SK-N-SH treated with all-trans-retinoic acid at 6 μM for 48 hours (cell line): ENCODE data around the gene FAM110D.

Experiments
- ATAC-seq: fragments of 200-7000 bp; cut with Tn5 transposase; 3 replicates; pipeline ENCODE4 v1.9.1; 2020; ENCODE audit warnings: mild to moderate bottlenecking, moderate library complexity
- ARNTL ChIP-seq: fragments of 450-650 bp; formaldehyde crosslinking; IDR thresholded peaks from 2 replicates; pipeline ENCODE4 v1.5.0; 2020; ENCODE audit warnings: low read depth, mild to moderate bottlenecking, moderate library complexity, borderline replicate concordance
- BACH2 ChIP-seq: fragments of 250-450 bp; sonication (Bioruptor Pico); IDR thresholded peaks from 2 replicates; pipeline ENCODE4 v1.9.0; 2021; ENCODE audit warnings: mild to moderate bottlenecking, borderline replicate concordance
- CSDC2 ChIP-seq: fragments of 250-450 bp; sonication (Bioruptor Pico); IDR thresholded peaks from 2 replicates; pipeline ENCODE4 v1.5.0; 2020; ENCODE audit warnings: mild to moderate bottlenecking, moderate library complexity
- ESRRG ChIP-seq: fragments of 250-450 bp; sonication (Bioruptor Pico); IDR thresholded peaks from 2 replicates; pipeline ENCODE4 v1.6.1; 2021; ENCODE audit warnings: mild to moderate bottlenecking
- ISL1 ChIP-seq: fragments of 250-450 bp; sonication (Bioruptor Pico); IDR thresholded peaks from 2 replicates; pipeline ENCODE4 v2.1.2; 2022; ENCODE audit warnings: mild to moderate bottlenecking, moderate library complexity
- OSR1 ChIP-seq: fragments of 250-450 bp; sonication (Bioruptor Pico); IDR thresholded peaks from 2 replicates; pipeline ENCODE4 v1.8.0; 2022; ENCODE audit warnings: moderate library complexity, mild to moderate bottlenecking, inconsistent platforms
- PPARA ChIP-seq: fragments of 250-450 bp; sonication (Bioruptor Pico); IDR thresholded peaks from 2 replicates; pipeline ENCODE4 v1.5.0; 2020; ENCODE audit warnings: mild to moderate bottlenecking, borderline replicate concordance
- RARB ChIP-seq: fragments of 250-450 bp; sonication (Bioruptor Pico); IDR thresholded peaks from 2 replicates; pipeline ENCODE4 v1.8.0; 2021; ENCODE audit warnings: mild to moderate bottlenecking, moderate library complexity
- SNAI2 ChIP-seq: fragments of 250-450 bp; sonication (Bioruptor Pico); IDR thresholded peaks from 2 replicates; pipeline ENCODE4 v1.5.0; 2020; ENCODE audit warnings: mild to moderate bottlenecking, moderate library complexity
- TCF4 ChIP-seq: fragments of 250-450 bp; sonication (Bioruptor Pico); IDR thresholded peaks from 2 replicates; pipeline ENCODE4 v1.8.0; 2021; ENCODE audit warnings: mild to moderate bottlenecking, moderate library complexity, borderline replicate concordance
- TOX ChIP-seq: fragments of 250-450 bp; sonication (Bioruptor Pico); IDR thresholded peaks from 2 replicates; pipeline ENCODE4 v1.8.0; 2021; ENCODE audit warnings: mild to moderate bottlenecking, moderate library complexity, borderline replicate concordance
- ZFP3 ChIP-seq: fragments of 250-450 bp; sonication (Bioruptor Pico); IDR thresholded peaks from 2 replicates; pipeline ENCODE4 v1.5.0; 2020; ENCODE audit warnings: mild to moderate bottlenecking, moderate library complexity
- ZFP30 ChIP-seq: fragments of 450-650 bp; formaldehyde crosslinking; IDR thresholded peaks from 2 replicates; pipeline ENCODE4 v1.5.0; 2022; ENCODE audit warnings: mild to moderate bottlenecking, moderate library complexity
- ZNF70 ChIP-seq: fragments of 450-650 bp; formaldehyde crosslinking; IDR thresholded peaks from 2 replicates; pipeline ENCODE4 v1.5.0; 2020; ENCODE audit warnings: mild to moderate bottlenecking, moderate library complexity
- ZNF8 ChIP-seq: fragments of 450-650 bp; formaldehyde crosslinking; IDR thresholded peaks from 2 replicates; pipeline ENCODE4 v1.5.0; 2020; ENCODE audit warnings: mild to moderate bottlenecking, moderate library complexity
- TF ChIP-seq, protein P1 (sequence below): fragments of 250-450 bp; sonication (Bioruptor Pico); IDR thresholded peaks from 2 replicates; pipeline ENCODE4 v1.5.1; 2021; ENCODE audit warnings: mild to moderate bottlenecking, moderate library complexity
- TF ChIP-seq, protein P2 (sequence below): fragments of 250-450 bp; sonication (Bioruptor Pico); IDR thresholded peaks from 2 replicates; pipeline ENCODE4 v1.5.1; 2020; ENCODE audit warnings: low read depth, mild to moderate bottlenecking, moderate library complexity
- TF ChIP-seq, protein P3 (sequence below): fragments of 250-450 bp; sonication (Bioruptor Pico); IDR thresholded peaks from 2 replicates; pipeline ENCODE4 v1.5.0; 2020; ENCODE audit warnings: mild to moderate bottlenecking, moderate library complexity
- TF ChIP-seq, protein P4 (sequence below): fragments of 250-450 bp; sonication (Bioruptor Pico); IDR thresholded peaks from 2 replicates; pipeline ENCODE4 v1.8.0; 2020; ENCODE audit warnings: mild to moderate bottlenecking, moderate library complexity, borderline replicate concordance

The FAM110D gene

DNA sequence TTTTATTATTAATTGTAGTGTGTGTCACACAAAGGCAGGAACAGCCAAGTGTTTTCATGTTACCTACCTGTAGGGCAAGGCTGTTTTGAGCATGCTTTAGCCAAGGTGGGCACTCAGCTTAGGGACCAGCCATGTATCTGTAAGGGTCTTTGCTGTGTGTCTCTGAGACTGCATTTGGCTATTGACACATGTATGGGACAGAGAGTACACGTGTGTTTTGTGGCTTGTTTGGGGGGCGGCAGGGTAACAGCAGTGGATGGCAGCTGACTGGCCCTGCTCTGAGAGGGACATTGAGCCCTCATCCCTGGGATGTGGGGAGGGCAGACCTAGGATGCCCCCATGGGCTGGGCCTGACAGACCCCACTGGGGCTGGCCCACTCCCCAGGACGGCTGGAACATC lies 38.4 kb downstream of the FAM110D start (continued):
- TF ChIP-seq, protein P1, sequence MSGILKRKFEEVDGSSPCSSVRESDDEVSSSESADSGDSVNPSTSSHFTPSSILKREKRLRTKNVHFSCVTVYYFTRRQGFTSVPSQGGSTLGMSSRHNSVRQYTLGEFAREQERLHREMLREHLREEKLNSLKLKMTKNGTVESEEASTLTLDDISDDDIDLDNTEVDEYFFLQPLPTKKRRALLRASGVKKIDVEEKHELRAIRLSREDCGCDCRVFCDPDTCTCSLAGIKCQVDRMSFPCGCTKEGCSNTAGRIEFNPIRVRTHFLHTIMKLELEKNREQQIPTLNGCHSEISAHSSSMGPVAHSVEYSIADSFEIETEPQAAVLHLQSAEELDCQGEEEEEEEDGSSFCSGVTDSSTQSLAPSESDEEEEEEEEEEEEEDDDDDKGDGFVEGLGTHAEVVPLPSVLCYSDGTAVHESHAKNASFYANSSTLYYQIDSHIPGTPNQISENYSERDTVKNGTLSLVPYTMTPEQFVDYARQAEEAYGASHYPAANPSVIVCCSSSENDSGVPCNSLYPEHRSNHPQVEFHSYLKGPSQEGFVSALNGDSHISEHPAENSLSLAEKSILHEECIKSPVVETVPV (CRISPR knock-in tag): no peak
- TF ChIP-seq ISL1 (CRISPR knock-in tag) (no peak), ZFP3 (CRISPR knock-in tag) (no peak), TCF4 (no peak), ZNF8 (CRISPR knock-in tag) (no peak), TOX (no peak)

DNA sequence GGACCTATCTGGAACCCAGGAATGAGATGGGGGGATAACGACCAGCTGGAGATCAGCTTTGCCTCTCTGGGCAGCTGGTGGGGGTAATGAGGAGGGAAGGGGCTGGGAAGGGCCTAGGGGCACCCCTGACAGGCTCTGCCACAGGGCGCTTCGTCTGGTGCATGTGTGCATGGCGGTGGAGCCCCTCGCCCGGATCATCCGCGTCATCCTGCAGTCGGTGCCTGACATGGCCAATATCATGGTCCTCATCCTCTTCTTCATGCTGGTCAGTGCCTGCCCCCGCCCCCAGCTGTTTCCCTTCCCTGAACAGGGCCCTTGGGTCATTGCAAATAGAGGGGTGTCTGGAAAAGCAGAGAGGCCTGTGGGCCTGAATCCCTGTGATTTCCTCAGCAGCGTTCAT lies 38.9 kb downstream of the FAM110D start:
- no peak for ATAC-seq
- TF ChIP-seq, protein P2, sequence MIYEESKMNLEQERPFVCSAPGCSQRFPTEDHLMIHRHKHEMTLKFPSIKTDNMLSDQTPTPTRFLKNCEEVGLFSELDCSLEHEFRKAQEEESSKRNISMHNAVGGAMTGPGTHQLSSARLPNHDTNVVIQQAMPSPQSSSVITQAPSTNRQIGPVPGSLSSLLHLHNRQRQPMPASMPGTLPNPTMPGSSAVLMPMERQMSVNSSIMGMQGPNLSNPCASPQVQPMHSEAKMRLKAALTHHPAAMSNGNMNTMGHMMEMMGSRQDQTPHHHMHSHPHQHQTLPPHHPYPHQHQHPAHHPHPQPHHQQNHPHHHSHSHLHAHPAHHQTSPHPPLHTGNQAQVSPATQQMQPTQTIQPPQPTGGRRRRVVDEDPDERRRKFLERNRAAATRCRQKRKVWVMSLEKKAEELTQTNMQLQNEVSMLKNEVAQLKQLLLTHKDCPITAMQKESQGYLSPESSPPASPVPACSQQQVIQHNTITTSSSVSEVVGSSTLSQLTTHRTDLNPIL (CRISPR knock-in tag): no peak
- TF ChIP-seq ZNF8 (CRISPR knock-in tag): no peak
- no peak for TF ChIP-seq SNAI2 (CRISPR knock-in tag)
- no peak for TF ChIP-seq BACH2 (CRISPR knock-in tag)
- TF ChIP-seq ESRRG (CRISPR knock-in tag): no peak
- TF ChIP-seq ZFP3 (CRISPR knock-in tag): no peak
- TF ChIP-seq ZFP30: no peak
- TF ChIP-seq RARB (CRISPR knock-in tag): no peak
- TF ChIP-seq OSR1: no peak
- TF ChIP-seq, protein P3, sequence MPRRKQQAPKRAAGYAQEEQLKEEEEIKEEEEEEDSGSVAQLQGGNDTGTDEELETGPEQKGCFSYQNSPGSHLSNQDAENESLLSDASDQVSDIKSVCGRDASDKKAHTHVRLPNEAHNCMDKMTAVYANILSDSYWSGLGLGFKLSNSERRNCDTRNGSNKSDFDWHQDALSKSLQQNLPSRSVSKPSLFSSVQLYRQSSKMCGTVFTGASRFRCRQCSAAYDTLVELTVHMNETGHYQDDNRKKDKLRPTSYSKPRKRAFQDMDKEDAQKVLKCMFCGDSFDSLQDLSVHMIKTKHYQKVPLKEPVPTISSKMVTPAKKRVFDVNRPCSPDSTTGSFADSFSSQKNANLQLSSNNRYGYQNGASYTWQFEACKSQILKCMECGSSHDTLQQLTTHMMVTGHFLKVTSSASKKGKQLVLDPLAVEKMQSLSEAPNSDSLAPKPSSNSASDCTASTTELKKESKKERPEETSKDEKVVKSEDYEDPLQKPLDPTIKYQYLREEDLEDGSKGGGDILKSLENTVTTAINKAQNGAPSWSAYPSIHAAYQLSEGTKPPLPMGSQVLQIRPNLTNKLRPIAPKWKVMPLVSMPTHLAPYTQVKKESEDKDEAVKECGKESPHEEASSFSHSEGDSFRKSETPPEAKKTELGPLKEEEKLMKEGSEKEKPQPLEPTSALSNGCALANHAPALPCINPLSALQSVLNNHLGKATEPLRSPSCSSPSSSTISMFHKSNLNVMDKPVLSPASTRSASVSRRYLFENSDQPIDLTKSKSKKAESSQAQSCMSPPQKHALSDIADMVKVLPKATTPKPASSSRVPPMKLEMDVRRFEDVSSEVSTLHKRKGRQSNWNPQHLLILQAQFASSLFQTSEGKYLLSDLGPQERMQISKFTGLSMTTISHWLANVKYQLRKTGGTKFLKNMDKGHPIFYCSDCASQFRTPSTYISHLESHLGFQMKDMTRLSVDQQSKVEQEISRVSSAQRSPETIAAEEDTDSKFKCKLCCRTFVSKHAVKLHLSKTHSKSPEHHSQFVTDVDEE (CRISPR knock-in tag): no peak
- TF ChIP-seq ZNF70 (CRISPR knock-in tag): no peak
- TF ChIP-seq ARNTL (CRISPR knock-in tag): no peak
- TF ChIP-seq PPARA (CRISPR knock-in tag): no peak
- TF ChIP-seq TOX: no peak
- TF ChIP-seq, protein P1 (CRISPR knock-in tag): no peak
- no peak for TF ChIP-seq CSDC2
- TF ChIP-seq, protein P4, sequence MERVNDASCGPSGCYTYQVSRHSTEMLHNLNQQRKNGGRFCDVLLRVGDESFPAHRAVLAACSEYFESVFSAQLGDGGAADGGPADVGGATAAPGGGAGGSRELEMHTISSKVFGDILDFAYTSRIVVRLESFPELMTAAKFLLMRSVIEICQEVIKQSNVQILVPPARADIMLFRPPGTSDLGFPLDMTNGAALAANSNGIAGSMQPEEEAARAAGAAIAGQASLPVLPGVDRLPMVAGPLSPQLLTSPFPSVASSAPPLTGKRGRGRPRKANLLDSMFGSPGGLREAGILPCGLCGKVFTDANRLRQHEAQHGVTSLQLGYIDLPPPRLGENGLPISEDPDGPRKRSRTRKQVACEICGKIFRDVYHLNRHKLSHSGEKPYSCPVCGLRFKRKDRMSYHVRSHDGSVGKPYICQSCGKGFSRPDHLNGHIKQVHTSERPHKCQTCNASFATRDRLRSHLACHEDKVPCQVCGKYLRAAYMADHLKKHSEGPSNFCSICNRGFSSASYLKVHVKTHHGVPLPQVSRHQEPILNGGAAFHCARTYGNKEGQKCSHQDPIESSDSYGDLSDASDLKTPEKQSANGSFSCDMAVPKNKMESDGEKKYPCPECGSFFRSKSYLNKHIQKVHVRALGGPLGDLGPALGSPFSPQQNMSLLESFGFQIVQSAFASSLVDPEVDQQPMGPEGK (CRISPR knock-in tag): no peak

DNA sequence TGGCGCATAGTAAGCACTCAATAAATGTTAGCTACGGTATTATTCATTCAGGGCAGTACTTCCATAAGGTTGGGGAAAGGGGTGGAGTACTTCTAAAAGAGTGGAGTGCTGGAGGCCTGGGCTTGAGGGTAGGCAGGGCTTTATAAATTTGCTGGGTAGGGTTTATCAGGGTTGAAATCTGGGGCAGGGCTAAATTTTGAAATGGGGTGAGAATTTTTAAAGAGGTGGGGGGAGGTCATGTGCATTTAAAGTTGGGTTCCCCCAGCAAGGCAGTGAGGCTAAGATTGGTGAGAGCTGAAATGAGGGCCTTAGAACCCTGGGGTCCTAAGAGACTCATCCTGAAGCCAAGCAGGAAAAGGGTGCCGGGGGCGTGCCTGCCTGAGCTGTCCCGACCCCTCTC lies 41.5 kb downstream of the FAM110D start:
- ATAC-seq: no peak
- TF ChIP-seq TOX (no peak), ISL1 (CRISPR knock-in tag) (no peak), ESRRG (CRISPR knock-in tag) (no peak)
- TF ChIP-seq, protein P1 (CRISPR knock-in tag): no peak
- TF ChIP-seq, all 23 proteins: peak for 0
